ENCODE results near the gene OPRD1.

GRCh38 chr1:28860332-28861073, 48.5 kb downstream of the OPRD1 start:
- TF ChIP-seq CTCF (IDR thresholded peaks at IDR 0.05) (no peak), POLR2AphosphoS5 (IDR thresholded peaks at IDR 0.05) (no peak), POLR2A (IDR thresholded peaks at IDR 0.05) (no peak), EP300 (IDR thresholded peaks at IDR 0.05; ENCODE audit: low read depth) (no peak)

Data from transverse colon (tissue), 4 donors.